ENCODE measurements around the gene ABCC3. TPM values are rescaled to one million over a fixed set of nuclear protein-coding genes. Genes with fewer than 3 reads are reported as not detected.

The ABCC3 gene
- total RNA-seq, 3 donors from 2014 or later (not counting 1 experiment from before 2014, with no cell fraction given): 1.6 to 13.2 (median 5.9) TPM

DNA sequence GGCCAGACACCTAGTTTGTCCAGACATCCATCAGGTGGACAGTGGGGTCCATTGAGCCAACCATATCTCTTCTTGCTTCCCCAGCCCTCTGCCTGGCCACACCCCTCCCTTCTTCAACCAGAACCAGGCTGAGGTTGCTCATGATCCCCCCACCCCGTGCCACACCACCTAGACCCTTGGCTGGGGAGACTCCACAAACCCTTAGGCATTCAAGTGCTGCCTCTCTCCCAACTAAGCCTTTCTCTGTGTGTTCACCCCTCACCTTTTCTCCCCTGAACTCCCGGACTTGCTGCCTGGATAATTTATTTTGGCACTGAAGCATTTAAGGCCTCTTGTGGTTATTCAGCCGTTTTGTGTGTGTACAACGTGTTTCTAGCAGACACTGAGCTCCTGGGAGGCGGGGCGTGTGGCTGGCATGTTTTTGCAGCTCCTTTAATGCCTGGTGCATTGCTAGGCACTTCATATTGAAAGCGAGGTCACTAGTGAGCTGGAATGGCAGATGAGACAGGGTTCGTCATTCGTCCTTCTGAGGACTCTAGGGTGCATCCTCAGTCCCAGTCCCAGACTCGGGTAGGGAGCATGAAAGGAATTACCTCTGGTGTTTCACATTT lies 45.5 kb upstream of the ABCC3 start:
- H3K4me3 Mint-ChIP-seq: no peak overlapping the region
- H3K36me3 Mint-ChIP-seq: no peaks in the 10 kb centered on the region
- ATAC-seq: no peak
- no peaks in the 10 kb centered on the region for H3K27me3 ChIP-seq (ENCODE audit: control insufficient read depth, insufficient read depth, low read length)
- H3K4me1 Mint-ChIP-seq: no peaks in the 10 kb centered on the region
- H3K27ac Mint-ChIP-seq: no peak overlapping the region
- no peaks in the 10 kb centered on the region for H3K36me3 ChIP-seq (ENCODE audit: control insufficient read depth, insufficient read depth, low read length)
- H3K27ac ChIP-seq (ENCODE audit: low read length): no peak overlapping the region
- intact Hi-C loops (cut with micrococcal nuclease): no loop called here
- H3K9me3 Mint-ChIP-seq: no peaks in the 10 kb centered on the region
- H3K27me3 Mint-ChIP-seq (ENCODE audit: low read depth in 2 of 2): peaks cover 0 to 6% of the 10 kb centered on the region in 2 donors
- TF ChIP-seq, protein P1, sequence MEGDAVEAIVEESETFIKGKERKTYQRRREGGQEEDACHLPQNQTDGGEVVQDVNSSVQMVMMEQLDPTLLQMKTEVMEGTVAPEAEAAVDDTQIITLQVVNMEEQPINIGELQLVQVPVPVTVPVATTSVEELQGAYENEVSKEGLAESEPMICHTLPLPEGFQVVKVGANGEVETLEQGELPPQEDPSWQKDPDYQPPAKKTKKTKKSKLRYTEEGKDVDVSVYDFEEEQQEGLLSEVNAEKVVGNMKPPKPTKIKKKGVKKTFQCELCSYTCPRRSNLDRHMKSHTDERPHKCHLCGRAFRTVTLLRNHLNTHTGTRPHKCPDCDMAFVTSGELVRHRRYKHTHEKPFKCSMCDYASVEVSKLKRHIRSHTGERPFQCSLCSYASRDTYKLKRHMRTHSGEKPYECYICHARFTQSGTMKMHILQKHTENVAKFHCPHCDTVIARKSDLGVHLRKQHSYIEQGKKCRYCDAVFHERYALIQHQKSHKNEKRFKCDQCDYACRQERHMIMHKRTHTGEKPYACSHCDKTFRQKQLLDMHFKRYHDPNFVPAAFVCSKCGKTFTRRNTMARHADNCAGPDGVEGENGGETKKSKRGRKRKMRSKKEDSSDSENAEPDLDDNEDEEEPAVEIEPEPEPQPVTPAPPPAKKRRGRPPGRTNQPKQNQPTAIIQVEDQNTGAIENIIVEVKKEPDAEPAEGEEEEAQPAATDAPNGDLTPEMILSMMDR (IDR thresholded peaks at IDR 0.05): no peak
- 76% methylated on average over 10 of the region's 10 CpGs for WGBS (ENCODE audit: insufficient coverage)
- no peaks in the 10 kb centered on the region for H3K9me3 ChIP-seq (ENCODE audit: control insufficient read depth, insufficient read depth, low read length)
- H3K4me3 ChIP-seq (ENCODE audit: low read length): no peak overlapping the region
- no peaks in the 10 kb centered on the region for H3K4me1 ChIP-seq (ENCODE audit: control insufficient read depth, insufficient read depth, low read length)
- no peak for DNase-seq

DNA sequence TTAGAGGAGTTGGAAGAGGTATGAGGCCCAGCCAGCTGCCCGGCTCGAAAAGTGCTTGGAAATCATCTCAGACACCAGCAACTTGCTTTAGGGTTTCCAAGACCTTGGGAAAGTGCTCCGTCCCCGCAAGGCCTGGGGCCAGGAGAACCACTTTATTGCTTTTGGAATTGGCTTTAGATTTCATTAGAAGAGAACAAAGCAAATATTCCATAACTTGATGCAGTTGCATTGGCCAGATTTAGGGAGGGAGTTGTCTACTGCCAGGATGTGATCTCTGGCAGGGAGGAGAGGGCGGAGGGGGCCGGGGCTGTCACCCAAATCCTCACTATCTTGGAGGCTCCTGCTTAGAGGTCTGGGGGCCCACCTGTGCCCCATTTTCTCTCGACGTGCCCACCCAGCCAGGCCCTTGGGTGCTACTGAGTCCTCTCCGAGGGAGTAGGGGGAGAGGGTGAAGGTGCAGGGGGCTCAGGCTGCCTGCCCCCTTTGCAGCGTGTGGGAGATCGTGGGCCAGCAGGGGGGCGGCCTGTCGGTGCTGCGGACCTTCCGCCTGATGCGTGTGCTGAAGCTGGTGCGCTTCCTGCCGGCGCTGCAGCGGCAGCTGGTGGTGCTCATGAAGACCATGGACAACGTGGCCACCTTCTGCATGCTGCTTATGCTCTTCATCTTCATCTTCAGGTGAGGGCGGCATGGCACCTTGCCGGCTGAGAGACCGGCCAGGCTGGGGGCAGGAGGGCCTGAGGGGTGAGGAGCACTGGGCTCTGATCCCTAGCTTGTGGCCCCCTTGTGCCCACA lies 43.5 kb upstream of the ABCC3 start:
- H3K36me3 ChIP-seq (ENCODE audit: control insufficient read depth, insufficient read depth, low read length): no peaks in the 10 kb centered on the region
- no peak for DNase-seq
- 93% methylated on average over 24 of the region's 24 CpGs for WGBS (ENCODE audit: insufficient coverage)
- Mint-ChIP-seq H3K9me3 (no peaks in the 10 kb centered on the region), H3K36me3 (no peaks in the 10 kb centered on the region), H3K4me3 (no peak overlapping the region), H3K27ac (no peak overlapping the region), H3K27me3 (ENCODE audit: low read depth in 2 of 2) (peaks cover 0 to 2% of the 10 kb centered on the region in 2 donors), H3K4me1 (no peaks in the 10 kb centered on the region)
- no peak overlapping the region for H3K27ac ChIP-seq (ENCODE audit: low read length)
- no peaks in the 10 kb centered on the region for H3K4me1 ChIP-seq (ENCODE audit: control insufficient read depth, insufficient read depth, low read length)
- no peak overlapping the region for H3K4me3 ChIP-seq (ENCODE audit: low read length)
- no peak for ATAC-seq
- intact Hi-C loops (cut with micrococcal nuclease): no loop called here
- TF ChIP-seq, protein P1 (IDR thresholded peaks at IDR 0.05): no peak
- H3K27me3 ChIP-seq (ENCODE audit: control insufficient read depth, insufficient read depth, low read length): no peaks in the 10 kb centered on the region
- H3K9me3 ChIP-seq (ENCODE audit: control insufficient read depth, insufficient read depth, low read length): no peaks in the 10 kb centered on the region

DNA sequence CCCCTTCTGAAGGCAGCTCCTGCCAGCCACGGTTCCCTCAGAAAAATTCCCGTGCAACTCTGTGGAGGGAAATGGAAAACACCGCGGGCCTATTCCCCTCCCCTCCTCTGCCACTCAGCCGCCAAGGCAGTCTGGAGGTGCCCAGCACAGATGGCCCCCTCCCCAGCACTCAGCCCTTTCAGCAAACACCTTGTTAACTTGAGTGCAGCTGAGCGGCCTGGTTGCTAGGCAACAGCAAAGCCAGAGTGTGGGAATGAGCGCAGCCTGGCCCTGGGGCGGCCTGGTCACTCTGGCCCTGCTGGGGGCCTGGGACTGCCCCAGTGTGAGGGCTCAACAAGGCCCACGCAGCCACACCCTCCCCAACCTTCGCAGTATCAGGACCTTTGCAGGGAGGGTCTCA lies 41.4 kb upstream of the ABCC3 start:
- H3K36me3 ChIP-seq (ENCODE audit: control insufficient read depth, insufficient read depth, low read length): no peaks in the 10 kb centered on the region
- Mint-ChIP-seq H3K27me3 (ENCODE audit: low read depth in 2 of 2) (peaks cover 0 to 2% of the 10 kb centered on the region in 2 donors), H3K9me3 (no peaks in the 10 kb centered on the region), H3K4me1 (no peaks in the 10 kb centered on the region), H3K36me3 (no peaks in the 10 kb centered on the region), H3K27ac (no peak overlapping the region), H3K4me3 (no peak overlapping the region)
- H3K4me3 ChIP-seq (ENCODE audit: low read length): no peak overlapping the region
- DNase-seq: no peak
- H3K27ac ChIP-seq (ENCODE audit: low read length): no peak overlapping the region
- intact Hi-C loops (cut with micrococcal nuclease): no loop called here
- WGBS (ENCODE audit: insufficient coverage): 69% methylated on average over 10 of the region's 10 CpGs
- no peaks in the 10 kb centered on the region for H3K4me1 ChIP-seq (ENCODE audit: control insufficient read depth, insufficient read depth, low read length)
- H3K27me3 ChIP-seq (ENCODE audit: control insufficient read depth, insufficient read depth, low read length): no peaks in the 10 kb centered on the region
- no peaks in the 10 kb centered on the region for H3K9me3 ChIP-seq (ENCODE audit: control insufficient read depth, insufficient read depth, low read length)
- TF ChIP-seq, protein P1 (IDR thresholded peaks at IDR 0.05): no peak
- ATAC-seq: no peak
